Measurements from ENCODE around the gene ZBTB7B.

Gene ZBTB7B

DNA sequence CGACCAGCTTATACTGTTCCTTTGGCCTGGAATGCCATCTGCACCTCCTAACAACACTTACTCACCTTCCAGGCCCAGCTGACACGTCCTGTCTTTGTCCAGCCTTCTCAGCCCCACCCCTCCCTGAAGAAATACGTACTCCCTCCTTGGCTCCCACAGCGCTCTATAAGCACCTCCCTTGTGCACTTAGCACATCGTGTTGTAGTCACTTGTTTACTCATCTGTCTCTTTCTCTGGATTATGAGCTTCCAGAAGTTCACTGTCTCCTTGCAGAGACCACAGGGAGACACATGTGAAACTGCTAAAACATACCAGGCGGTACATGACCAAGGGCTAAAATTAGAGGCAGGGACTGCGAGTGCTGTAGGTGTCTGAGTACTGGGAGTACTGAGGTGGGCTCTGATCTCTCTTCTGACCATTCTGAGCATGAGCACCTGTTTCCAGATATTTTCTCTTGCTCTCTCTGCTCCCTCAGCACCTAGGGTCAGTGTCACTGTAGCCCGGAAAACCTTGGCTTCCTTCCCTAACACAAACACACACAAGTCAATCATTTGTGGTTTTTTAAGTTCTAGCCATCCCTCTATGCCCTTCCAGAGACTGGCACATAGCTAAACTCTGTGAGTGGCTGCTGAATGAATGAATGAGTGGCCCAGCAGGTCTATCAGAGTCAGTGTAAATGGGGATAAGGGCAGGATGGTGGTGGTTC is 36.2 kb downstream of the ZBTB7B start:
- no peak for DNase-seq (ENCODE audit: low spot score)

DNA sequence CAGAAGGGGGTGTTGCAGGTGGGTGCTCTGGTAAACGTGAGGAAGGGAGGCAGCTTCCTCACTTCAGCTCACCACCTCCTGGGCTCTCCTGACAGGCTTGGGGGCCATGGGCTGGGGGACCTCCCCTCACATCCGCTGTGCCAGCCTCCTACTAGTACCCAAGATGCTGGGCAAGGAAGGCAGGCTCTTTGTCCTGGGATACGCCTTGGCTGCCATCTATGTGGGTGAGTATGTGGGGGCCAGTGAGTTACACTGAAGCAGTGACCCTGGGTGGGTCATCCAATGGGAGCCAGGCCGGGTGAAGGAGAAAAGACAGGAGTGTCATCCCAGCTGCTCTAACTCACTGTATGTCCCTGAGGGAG is 36.7 kb downstream of the ZBTB7B start:
- no peak for DNase-seq (ENCODE audit: low spot score)

DNA sequence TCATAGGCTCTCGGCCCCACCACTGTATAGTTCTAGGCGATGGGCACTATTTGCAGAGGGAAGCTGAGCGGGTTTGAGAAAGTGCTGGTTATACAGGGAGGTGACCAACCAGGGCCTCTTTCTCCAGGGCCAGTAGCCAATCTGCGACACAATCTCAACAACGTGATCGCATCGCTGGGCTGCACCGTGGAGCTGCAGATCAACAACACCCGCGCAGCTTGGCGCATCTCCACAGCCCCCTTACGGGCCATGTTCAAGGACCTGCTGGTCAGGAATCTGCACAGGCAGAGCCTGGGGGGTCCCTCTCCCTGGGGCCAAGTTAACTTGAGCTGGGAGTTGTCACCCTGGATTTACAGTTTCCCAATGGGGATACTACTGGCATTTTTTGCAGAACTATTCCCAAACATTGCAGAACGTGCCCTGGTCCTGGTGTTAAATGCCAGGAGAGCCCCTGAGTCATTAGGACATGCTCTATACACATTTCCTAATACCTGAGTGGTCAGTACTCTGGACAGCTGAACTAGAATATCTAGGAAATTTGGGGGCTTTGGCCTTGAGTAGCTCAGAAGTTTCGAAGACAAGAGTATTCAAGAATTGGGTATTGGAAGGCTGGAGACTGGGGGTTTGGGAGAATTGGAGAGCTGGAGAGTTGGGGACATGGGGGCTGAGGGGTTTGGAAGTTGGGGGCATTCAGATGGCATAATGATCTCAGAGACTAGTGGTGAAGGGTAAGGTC is 37.9 kb downstream of the ZBTB7B start:
- DNase-seq (ENCODE audit: low spot score) = no peak

DNA sequence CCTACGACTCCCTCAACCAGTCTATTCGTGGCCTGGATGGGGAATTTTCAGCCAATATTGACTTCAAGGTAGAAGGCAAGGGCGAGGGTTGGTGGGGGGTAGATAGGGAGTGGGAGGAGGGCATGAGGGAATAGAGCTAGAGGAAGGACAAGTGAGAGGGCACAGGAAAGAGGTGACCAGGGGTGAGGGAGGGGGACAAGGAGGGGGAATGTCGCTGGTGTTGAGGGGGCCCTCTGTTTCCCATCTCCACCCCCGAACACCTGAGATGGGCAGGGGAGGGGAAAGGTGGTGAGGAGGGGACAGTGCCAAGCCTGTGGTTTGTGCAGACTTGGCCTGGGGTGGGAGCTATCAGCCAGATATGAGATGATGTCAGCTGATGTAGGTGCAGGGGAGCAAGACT is 40.2 kb downstream of the ZBTB7B start:
- no peak for DNase-seq (ENCODE audit: low spot score)

DNA sequence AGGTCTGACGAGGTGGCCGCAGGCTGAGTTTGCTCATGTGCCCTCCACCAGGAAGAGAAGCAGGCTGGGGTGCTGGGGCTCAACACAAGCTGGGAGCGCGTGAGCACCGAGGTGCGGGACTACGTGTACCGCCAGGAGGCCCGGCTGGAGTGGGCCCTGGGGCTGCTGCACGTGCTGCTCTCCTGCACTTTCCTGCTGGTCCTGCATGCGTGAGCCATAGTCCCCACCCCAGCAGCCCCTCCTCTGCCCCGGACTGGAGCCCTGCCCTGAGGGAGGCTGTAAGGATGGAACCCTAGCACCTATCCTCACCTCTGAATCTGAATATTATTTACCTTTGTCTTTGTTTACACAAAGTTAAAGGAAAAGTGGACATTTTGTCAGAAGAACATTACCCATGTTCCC is 40.7 kb downstream of the ZBTB7B start:
- no peak for DNase-seq (ENCODE audit: low spot score)

DNA sequence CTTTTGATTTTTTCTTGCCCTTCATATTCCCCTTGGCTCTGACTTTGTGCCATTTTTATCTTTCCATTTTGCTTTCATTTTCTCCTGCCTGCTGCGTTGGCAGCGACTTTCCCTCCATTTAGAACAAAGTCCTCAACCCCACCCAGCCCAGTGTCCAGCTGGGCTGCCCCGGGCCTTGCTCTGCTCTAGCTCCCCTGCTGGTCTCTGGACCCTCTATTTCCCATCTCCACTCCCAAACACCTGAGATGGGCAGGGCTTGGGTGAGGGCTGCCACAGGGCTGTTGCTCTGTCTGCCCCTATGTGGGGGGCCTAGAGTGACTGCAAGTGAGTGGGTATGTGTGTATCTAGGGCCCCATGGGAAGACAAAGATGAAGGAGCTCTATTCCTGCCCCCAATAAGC is 41.2 kb downstream of the ZBTB7B start:
- no peak for DNase-seq (ENCODE audit: low spot score)

DNA sequence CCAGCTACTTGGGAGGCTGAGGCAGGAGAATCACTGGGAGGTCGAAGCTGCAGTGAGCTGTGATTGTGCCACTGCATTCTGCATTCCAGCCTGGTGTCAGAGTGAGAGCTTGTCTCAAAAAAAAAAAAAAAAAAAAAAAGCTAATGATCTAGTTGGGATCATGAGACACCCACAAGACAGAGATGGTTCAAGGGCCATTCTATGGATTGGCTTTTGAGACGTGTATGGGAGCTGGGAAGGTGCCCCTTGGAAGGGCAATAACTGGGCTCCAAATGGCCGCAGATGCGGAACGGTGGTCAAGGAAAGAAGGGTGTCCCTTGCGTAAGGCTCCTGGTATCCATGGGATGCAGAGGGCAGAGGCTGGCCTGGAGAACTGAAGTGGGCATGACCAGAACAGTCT is 41.8 kb downstream of the ZBTB7B start:
- no peak for DNase-seq (ENCODE audit: low spot score)

DNA sequence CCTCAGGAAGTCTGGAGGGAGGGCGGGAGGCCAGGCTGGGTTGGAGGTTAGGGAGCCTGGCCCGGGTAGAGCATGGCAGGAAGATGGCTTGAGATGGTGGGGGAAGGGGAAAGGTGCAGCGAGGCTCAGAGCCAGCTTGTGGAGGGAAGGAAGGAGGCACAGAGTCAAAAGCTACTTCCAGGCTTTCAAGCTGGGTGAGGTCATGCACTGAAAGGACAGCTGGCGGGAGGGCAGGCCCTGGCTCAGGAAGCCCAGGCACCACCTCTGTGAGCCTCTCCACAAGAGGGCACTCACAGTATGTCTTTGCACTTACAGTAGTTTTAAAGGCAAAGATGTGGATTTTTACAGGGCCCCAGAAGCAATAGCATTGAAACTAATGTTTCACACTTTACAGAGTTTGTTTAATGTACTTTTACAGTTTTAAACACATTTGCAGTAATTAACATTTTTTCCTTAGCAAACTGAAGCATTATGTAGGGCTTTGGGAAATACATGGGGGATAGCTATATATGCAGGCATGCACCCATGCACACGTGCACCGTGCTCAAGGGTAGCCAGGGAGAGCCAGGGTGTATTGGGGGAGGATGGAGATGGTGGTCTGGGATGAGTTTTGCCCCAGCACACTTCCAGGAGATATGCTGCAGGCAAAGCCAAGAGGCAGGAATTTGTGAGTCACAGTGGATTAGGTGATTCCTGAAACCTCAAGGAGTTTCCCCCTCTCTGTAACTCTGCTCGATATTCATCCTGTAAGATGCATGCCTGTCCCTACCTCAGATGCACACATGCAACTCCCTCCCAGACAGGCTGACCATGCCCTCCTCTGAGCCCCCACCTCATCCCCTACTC is 42.4 kb downstream of the ZBTB7B start:
- DNase-seq (ENCODE audit: low spot score) = peak; percentile 74

DNA sequence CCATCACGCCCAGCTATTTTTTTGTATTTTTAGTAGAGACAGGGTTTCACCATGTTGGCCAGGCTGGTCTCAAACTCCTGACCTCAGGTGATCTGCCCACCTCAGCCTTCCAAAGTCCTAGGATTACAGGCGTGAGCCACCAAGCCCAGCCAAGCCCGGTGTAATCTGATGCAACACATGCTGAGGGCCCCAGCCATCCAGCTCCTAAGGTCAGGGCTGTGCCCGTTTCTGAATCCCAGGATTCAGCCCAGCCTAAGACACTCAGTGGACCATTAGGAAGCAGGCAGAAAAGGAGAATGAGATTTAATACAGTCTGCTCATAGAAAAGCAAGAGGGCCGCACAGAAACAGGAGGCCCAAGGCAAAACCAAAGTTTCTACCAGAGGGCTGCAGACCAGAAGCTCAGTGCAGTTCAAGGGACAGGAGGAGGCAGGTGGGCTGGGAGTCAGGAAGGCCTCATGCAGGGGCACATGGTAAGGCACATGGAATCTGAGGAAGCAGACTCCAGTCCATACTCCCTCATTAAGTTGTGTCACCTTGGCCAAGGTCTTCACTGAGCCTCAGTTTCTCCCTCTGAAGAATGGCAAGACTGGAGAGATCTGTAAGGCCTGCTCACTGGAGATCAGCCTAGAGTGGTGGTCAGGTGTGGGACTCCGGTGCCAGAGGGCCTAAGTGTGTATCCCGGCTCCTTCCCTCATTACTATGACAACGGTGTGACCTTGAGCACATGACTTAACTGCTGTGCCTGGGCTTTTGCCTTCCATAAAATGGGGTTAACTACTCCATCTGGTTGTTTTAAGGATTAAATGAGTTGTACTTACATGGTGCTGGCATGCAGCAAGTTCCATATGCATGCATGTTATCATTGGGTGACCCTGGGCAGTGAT is 46.1 kb downstream of the ZBTB7B start:
- no peak for DNase-seq (ENCODE audit: low spot score)

DNA sequence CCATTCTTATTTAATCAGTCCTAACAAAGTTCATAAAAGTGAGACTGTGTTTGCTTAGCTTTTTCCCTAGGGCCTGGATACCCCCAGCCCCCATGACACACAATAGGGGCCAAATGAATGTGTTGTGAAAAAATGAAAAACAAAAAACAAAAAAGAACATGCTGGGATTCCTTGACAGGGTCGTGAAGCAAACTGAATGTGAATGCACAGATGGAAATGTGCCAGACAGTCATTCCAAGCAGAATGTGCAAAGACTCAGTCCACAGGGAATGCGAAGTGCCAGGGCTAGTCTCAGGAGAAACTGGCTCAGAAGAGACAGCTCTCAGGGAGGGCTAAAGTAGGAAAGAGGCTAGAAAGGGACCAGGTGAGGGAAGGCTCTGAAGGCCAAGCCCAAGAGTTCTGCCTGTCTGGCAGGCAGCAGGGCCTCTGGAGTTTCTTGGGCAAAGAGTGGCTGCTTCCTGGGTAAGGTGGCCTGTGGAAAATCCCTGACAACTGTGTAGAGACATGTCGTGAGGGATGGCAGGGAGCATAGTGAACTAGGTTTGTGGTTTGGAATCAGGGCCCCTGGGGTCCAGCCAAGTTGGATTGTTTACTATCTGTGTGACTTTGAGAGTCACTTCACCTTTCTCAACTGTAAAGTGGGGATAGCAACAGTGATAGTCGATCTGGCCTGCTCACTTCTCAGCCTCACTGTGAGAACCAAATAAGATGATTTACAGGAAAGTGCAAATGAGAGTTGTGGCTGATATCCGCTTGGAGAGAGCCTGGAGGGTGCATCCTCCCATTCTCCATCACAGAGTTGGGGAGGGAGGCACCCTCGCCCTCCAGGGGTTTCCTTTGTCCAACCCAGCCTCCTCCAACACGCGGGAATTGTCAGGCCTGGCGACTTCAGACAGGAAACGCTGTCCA is 47.3 kb downstream of the ZBTB7B start:
- DNase-seq (ENCODE audit: low spot score) = no peak

DNA sequence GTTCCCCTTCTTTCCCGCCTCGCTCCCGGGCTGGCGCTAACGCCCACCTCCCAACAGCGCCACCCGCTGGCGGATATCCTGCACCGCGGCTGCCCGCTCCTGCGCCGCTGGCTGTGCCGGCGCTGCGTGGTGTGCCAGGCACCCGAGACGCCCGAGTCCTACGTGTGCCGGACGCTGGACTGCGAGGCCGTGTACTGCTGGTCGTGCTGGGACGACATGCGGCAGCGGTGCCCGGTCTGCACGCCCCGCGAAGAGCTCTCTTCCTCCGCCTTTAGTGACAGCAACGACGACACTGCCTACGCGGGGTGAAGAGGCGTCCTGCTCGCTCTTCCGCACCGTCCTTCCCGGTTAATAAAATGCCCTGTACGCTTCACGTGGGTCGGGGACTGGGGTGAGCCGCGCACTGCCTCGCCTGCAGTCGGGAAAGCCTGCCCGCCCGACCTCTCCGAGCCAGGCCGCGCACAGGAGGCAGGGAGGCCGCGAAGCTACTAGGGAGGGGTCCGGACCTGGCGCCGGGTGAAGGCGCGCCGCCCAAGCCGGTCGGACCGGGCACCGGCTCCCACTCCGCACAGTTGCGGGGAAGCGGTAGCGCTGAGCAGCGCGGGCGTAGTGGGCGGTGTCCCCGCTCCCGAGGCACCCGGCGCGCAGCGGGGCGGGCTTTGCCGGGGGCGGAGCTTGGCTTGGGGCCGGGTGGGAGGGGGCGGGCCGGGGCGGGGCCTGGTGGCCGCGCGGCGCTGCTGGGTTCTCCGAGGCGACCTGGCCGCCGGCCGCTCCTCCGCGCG is 48.1 kb downstream of the ZBTB7B start, which contains the start of gene ADAM15:
Gene ADAM15, plus strand, starts transcription at position 757 of the 782 bp plus-strand sequence. CDS start 71 bp downstream, outside the sequence.
- peak; percentile 79 for DNase-seq (ENCODE audit: low spot score)

DNA sequence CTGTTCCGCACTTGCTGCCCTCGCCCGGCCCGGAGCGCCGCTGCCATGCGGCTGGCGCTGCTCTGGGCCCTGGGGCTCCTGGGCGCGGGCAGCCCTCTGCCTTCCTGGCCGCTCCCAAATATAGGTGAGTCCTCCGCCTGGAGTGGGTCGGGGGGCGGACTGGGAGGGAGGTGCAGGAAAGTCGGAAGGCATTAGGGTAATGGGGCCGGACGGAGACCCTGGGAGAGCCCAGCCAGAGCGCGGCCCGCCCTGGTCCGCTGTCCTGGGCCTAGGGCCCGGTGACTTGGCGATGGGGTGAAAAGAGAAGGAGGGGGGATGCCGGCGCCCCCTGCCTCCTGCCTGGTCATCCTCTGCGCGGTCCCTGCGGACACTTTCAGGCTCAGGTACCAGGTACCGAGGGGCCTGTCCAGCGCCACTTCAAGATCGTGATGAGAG is 48.8 kb downstream of the ZBTB7B start:
- no peak for DNase-seq (ENCODE audit: low spot score)

DNA sequence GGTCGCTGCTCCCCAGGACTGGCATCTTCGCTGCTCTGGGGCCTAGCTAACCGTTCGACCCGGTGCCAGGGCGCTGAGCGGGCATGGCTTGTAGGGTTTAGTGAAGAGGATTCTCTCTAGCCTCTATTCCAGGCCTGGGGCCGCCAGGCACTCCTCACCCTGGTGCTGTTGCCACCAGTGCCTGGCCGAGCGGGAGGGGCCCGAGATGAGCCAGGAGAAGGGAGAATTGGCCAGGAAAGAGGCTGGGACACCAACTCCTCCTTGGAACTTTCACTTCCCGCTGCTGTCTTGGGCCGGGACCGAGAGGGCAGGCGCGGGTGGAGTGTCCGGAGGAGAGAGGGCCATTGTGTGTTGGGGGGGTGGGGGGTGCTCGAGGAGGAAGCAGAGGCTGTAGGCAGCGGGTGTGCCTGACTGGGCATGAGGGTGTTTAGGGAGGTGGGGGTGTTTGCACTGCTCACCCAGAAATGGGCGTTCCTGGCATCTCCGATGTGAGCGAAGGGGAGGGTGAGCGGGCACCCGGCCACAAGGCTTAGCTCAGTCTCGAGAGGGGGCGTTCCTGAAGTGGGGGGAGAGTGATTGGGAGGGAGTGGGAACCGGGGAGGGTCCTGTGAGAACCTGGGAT is 49.3 kb downstream of the ZBTB7B start:
- DNase-seq (ENCODE audit: low spot score) = peak; percentile 46

DNA sequence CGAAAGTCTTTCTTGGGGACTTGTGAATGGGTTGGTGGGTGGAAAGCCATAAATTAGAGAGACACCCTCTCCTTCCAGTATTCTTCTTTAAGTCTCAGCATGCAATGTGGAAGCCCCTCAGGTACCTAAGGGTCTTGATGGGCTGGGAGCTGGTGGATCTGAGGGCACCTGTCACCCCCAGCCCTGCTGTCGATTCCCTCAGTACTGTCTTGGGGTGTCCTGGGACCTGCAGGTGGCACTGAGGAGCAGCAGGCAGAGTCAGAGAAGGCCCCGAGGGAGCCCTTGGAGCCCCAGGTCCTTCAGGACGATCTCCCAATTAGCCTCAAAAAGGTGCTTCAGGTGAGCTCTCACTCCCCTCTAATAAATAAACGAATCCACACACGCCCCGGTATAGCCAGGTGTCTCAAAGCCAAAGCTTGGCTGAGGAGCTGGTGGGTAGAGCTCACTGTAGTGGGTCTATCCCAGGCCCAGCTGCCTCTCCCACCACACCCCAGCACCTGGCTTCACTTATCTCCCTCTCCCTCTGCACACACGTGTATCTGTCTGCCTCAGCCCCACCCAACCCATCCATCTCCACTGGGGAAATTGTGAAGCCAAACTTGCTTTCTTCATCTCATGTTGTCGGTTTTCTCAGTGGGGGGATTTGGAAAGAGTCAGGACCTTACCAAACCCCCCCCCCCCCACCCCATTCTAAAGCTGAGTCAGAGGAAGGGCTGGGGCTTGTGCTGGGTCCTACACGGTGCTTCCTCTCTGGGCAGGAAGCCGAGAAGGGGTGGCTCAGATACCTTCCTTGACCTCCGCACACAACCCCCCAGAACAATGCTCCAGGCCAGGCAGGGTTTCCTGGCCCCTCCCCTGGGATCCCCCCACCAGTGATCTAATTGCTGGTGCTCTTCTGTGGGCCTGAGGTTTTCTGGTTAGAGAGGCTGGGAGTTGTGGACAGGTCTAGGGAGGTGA is 50.1 kb downstream of the ZBTB7B start:
- DNase-seq (ENCODE audit: low spot score) = no peak

DNA sequence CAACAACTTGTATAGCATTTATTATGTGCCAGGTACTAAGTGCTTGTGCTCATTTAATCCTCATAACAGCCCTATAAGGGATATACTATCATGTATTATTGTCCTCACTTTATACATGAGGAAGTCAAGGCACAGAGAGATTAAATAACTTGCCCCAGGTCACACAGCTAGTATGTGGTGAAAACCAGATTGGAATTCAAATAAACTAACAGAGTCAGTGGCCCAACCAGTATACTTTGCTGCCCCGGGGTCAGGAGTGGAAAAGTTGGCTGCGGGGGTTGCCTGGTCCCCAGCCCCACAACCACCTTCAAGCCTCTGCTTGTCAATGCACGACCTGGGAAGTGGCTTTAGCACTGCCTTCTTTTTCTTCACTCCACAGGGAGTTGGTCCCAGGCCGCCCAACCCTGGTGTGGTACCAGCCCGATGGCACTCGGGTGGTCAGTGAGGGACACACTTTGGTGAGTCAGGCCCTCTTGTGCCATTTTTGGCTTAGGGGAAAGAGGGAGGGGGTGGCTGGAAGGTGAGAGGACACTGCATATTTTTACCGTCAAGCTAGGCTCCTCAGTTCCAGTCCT is 51.0 kb downstream of the ZBTB7B start:
- DNase-seq (ENCODE audit: low spot score) = no peak

DNA sequence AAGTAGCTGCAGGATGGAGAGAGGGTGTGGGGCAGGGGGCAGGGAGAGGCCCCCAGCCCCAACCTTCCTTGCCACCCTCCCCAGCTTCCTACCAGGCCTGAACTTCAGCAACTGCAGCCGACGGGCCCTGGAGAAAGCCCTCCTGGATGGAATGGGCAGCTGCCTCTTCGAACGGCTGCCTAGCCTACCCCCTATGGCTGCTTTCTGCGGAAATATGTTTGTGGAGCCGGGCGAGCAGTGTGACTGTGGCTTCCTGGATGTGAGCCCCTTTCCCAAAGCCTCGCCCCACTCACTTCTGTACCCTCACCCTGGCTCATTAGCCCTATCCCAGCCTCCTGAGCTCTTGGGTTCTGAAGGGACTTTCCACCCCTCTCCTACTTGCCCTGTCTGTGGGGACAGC is 54.5 kb downstream of the ZBTB7B start:
- DNase-seq (ENCODE audit: low spot score) = no peak

DNA sequence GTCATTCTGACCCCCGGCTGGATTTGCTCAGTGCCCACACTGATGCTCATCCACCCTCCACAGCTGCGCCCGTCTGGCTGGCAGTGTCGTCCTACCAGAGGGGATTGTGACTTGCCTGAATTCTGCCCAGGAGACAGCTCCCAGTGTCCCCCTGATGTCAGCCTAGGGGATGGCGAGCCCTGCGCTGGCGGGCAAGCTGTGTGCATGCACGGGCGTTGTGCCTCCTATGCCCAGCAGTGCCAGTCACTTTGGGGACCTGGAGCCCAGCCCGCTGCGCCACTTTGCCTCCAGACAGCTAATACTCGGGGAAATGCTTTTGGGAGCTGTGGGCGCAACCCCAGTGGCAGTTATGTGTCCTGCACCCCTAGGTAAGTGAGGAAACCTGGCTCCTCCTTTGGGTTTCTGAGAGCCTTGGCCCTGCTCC is 55.2 kb downstream of the ZBTB7B start:
- DNase-seq (ENCODE audit: low spot score) = no peak

DNA sequence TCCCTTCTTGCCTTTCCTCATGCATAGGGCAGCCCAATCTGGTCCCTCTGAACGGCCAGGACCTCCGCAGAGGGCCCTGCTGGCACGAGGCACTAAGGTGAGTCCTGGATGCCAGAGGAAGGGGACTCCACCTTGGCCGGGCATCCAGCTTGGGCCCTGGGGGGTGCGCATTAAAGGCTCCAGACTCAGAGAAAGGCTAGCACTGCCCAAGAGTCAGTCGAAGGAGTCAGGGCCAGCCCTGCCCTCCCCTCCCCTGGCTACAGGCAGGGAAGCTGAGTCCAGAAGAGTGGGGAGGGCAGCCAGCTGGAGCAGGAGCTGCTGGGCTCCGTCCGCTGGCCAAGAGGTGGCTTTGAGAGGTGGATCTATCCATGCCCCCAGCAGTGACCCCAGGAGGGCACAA is 58.1 kb downstream of the ZBTB7B start:
- no peak for DNase-seq (ENCODE audit: low spot score)
